NCI-H1417 (cell line): ENCODE results near the gene RASA3.

Experiments used
- DNase-seq, 3 experiments: peaks; one replicate each; lab custom pipeline; 2025; lab: John Stamatoyannopoulos, UW

RASA3 gene

DNA sequence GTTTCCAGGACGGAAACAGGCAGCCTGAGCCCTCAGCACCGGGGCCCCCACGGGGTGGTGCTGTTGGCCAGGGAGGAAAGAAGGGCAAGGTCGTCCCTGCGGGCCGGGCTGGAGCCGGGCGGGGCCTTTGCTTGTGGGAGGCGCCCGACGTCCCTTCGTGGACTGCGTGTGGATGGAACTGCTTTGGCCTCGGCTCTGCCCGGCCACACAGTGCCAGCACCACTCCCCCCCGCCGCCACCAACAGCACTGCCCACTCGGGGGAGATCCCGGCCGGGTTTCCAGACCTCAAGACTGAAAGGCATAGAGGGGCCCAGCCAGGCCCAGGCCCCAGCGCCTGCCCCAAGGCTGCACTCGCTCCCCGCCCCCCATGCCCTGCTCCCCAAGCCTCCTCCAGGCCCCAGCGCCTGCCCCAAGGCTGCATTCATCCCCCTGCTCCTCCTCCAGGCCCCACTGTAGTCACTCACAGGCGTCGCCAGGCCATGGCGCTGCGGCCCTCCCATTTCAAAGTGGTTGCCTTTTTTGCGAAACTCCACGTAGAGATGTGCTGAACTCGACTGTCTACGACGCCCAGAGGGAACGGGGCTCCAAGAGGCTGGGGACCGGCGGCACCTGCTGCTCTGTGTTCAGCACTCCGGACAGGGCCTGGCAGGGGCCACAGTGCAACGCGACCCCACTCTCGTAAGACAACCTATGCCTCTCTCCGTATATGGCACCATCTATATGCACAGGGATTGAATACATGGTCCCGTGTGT lies 181.0 kb downstream of the RASA3 start:
- DNase-seq: peak in 2 of 3 experiments; percentile 9 to 88

DNA sequence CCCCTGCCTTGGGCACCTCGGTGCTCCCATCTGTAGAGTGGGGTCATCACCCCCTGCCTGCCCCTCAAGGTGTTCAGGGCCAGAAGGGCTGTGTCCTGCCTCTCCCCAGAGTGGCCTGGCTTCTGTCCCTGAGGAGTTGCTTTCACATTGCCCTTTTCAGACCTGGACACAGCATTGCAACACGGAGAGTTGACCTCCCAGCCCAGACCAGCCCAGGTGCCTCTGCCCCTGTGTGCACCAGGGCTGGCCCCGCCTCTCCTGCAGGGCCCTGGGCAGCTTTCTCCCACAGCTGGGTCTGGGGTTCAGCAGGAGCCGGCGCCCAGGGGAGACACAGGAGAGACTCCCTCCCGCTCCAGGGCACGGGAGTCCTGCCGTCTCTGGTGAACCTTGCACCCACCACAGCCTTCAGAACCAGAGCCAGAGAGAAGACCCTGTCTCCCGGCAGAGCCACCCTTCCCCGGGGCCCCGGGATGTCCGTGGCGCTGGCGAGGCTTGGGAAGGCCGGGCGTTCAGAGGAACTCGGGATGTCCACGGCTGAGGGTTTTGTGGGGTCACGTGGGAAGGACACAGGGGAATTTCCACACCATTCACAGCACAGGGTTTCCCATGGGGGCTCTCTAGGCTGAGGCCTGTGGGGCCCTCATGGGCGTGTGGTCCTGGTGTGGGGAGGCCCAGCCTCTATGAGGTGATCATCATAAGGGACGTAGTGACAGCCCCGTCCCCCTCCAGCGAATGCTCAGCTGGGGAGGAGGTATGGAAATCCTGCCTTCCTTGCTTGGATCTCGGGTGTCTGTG lies 181.8 kb downstream of the RASA3 start:
- no peak for DNase-seq

DNA sequence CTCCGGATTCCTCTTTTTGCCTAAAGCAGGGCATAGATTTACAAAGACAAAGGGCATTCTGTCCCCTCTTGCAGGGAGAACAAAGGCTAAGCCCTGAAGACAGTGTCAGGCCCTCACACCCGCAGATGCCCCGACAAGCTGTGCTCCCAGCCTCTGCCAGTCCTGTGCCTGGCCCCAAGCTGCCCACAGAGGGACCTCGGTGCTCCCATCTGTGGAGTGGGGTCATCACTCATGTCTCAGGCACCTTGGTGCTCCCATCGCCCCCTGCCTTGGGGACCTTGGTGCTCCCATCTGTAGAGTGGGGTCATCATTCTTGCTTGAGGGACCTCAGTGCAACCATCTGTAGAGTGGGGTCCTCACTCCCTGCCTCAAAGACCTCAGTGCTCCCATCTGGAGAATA lies 182.9 kb downstream of the RASA3 start:
- no peak for DNase-seq

DNA sequence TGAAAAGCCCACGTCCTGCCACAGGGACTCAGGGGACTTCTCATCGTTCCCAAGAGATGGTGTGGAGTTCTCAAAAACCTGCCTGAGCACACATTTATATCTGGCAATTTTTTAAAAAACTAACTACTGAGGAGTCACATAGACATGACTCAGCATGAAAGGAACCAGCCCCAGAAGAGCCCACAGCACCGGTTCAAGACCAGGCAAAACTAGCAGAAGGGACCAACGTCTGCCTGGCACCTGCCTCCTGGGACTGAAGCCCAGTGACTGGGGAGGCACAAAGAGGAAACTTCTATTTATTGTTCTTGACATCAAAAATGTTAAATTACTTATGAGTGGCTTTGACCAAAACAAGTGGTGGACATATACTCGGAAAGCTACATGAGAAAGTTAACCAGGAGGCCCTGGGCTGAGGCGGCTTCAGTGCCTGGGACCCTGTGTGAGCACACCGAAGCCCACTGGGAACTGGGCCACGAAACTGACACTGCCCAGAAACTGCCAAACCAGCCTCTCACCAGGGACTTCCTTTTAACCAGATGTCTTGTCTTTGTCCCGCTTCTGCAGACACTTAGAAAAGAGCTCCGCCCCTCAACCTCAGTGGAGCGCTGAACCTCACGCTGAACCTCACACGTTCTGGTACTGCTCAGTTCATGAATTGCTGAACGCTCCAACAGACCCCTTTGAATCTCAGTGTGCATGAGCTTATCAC lies 184.2 kb downstream of the RASA3 start:
- no peak for DNase-seq

DNA sequence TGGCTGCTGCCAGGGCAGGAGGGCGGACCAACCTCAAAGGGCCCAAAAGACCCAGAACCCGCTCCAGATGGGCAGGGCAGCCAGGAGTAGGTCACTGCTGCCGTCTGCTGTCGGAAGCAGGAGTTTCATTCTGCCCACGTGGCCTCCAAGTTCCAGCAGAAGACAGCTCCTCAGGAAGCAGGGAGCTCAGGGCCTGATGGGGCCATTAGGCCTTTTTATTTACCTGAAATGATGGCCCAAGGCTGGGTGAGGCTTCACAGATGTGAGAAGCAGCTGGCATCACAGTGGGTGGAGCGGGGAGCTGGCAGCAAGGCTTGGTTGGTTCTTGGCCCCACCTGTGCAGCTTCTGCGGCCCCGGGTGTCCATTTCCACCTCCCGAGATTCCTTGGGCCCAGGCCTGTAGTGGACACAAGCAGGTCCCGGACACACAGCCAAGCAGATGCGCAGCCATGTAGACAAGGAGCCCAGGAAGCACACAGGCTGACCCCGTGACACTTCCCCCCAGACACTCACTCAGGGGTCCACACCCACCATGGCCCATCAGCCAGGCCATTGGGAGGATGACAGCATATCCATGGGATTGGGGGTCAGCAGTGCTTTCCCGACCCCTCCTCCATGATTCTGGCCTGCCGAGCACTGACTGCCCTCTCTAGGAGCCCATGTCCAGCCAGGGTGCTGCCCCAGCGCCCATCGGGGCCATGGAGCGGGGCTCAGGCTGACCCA lies 185.0 kb downstream of the RASA3 start:
- DNase-seq: peak in 2 of 3 experiments; percentile 19 to 65

DNA sequence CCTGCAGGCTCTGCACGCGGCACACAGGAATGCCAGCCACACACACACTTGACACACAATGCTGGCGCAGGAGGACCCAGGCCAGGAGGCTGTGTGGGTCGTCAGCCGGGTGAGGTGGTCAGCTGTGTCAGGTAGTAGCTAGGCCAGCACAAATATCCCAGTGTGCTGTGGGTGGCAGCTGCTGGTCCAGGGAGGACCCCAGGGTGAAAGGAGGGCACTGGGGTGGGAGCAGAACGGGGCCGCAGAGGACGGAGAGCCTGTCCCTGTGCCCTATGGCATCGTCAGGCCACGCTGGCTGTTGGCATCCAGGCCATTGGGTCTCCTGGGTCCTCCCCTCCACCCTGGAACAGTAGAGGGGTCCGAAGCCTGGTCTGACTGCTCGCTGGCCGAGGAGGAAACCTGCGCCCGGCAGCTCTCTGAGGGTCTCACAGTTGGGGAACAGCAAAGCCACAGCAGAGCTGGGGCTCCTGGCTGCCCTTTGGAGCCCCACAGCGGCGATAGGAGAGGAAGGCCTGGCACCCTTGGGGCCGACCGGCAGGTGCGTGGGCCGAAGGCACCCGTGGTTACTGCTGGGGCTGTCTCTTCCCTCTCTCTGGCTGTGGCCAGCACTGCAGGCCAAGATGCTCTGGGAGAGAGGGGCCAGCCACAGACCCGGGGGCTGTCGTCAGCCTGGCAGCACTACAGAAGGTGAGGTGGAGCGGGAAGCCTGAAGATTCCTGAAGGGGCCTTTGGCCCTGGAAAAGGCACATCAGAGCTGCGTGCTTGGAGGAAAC lies 185.8 kb downstream of the RASA3 start:
- DNase-seq: no peak

DNA sequence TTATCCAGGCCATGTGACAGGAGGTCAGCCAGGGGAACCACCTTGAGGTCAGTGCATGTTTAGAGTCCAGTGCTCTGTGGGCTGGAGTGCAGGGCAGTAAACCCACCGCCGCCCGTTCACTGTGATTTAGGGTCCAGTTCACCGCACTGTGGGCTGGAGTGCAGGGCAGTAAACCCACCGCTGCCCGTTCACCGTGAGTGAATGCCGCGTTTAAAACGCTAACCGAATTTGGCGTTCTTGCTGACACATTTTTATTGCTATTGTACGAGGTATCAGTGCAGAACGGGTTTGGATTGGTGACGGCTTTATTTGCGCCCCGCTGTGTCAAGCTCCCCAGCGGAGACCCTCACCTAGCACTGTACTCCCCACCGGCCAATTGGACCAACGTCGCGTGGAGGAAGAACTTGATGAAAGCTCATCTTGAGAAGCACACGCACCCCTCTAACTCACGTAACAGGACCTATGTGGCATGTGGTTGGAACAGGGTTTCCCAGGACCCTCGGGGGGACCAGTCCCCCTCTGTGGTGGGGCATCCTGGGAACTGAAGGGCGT lies 186.5 kb downstream of the RASA3 start:
- no peak for DNase-seq

DNA sequence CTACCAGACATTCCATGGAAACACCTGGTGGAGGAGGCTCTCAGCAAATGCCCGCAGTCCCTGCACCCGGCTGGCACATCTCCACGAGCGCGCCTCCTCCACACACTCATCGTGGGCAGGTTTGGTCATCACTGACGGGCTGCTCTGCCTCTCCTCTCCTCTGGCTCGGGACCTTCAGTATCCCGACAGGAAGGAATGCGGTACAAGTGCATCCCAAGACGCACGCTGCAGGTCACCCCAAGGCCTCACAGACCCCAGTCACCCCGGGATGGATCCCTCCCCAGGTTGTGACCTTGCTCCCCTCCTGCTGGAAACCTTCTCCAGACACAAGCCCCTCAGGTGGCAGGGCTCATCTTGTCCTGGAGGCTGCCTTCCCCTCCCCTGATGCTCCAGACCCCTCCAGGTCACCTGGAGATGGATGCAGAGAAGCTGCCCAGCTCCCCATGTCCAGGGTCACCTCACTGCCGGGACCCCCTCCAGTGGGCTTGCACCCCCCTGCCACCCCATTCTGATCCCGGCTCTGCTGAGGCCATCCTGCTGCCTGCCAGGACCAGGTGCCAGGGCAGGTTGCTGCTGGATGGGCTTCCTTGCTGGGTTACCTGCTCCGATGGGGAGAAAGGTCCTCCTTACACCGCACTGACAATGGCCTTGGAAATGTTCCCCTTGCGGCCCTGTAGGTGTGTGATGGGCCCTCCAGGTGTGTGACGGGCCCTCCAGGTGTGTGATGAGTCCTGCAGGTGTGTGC lies 188.4 kb downstream of the RASA3 start:
- no peak for DNase-seq

DNA sequence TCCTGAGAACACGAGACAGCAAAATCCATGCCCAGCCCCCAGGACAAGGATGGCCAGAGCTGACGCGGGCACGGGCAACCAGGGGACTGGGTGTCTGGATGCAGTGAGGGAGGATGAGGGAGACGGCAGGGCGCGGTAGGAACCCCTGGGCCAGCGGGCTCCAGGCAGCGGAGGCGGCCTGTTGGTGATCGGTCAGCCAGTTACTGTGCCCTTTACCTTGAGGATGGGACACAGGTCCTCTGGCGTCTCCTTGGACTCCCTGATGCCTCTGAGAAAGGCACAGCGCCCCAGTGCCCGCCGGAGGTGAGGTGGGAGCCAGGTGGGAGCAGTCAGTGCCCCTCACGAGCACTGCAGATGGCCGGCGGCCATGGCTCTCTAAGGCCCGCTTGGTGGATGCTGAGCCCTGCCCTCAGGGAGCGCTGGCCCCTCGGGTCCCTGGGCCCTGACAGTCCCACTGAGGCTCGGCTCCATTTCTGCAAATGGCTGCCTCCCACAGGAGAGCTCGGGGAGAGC lies 189.8 kb downstream of the RASA3 start:
- no peak for DNase-seq

DNA sequence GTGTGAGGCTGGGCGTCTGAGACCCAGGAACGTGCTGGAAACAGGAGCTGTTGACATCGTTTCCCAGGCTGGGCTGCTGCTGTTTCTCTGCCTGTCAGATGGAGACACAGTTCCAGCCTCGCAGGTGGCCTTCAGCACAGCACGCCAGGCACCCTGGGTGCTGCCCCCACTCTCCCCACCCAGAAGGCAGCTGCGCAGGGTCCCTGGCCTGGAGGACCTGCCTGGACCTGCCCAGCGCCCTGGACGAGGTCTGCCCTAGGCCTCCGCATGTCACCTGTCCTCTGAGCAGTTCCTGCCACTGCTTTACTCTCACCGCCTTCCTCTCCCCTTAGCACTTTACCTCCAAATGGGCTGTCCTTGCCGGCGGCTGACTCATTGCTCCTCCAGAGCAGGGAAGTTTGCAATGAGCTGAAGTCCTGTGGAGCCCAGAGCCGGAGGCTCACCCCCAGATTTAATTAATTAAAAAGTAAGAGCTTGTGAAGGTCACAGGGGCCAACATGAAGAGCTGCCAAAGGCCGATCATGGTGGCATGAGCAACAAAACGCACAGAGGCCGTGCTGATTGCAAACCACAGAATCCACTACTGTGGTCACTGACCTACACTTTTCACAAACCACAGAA lies 190.7 kb downstream of the RASA3 start:
- peak in 2 of 3 experiments; percentile 82 to 91 for DNase-seq

DNA sequence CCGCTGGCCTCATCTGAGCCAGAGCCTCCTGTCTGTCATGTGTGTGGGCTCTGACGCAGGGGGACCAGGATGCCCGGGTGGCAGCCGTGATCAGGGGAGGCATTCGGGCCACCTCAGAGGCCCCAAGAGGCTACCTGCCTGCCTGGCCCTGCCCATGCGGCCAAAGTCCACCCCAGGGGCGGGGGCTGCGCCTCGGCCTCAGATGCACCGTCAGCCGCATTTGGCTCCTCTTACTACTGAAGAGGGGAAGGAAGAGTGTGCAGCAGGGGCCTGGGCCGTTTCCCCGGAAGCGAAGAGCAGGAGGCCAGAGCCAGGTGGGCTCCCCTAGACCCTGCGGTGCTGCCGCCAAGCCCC lies 192.5 kb downstream of the RASA3 start:
- DNase-seq: no peak

DNA sequence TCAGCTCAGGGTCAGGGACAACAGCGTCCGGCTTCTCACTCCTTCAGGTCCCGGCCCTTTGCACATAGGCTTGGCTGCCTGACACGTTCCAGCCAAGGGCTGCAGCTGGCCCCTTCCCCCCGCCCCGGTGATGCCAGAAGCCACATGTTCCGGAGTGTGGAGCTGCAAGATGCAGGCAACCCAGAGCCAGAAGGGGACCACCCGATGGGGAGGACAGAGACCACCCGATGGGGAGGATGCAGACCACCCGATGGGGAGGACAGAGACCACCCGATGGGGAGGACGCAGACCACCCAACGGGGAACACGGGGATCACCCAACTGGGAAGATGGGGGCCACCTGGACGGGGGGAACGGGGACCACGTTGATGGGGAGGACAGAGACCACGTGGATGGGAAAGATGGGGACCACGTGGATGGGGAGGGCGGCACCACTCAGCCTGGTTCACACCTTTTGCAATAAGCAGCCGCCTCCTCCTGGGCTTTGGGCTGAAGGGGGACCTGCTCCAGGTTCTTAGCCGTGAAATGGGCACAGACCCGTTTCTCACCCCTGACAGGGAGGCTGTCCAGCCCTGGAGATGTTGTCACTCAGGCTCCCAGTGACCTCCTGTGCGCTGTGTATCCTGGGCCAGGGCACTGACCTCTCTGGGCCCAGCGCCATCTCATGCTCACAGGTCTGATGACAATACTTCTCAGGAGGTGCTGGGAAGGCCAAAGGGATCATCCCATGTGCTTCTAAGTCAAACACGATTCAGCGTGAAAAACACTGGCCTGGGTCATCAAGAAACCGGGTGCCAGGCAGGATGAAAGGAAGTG lies 193.1 kb downstream of the RASA3 start:
- DNase-seq: no peak

DNA sequence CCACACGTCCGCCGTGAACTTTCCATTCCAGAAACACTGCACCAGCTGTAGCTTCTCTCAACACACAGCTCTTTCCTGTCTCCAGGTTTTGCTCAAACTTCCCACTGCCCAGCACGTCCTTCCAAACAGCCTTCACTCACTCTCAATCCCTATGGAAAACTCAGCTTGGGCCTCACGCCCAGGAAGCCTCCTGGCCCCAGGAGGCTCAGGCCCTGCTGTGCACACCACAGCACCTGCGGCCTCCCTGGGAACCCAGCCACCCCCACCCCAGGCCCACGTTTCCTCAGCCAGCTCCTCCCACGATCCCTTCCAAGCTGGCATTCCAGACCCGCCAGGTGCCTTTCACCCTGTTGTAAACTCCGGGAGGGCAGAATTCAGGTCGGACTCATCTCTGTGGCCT lies 193.7 kb downstream of the RASA3 start:
- peak in 2 of 3 experiments; percentile 64 to 65 for DNase-seq

DNA sequence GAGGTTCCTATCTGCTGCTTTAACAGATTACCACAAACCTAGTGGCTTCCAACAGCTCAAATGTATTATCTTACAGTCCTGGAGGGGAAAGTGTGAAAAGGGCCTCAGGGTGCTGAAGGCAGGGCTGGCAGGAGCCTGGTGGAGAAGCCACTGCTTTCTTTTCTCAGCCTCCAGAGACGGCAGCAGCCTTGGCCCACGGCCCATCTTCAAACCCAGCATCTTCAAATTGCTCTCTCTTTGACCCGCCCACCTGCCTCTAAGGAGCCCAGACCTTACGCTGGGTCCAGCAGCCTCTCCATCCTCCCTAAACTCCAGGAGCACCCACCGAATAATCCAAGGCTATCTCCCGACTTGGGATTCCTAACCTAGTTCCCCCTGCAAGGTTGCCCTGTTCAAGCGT lies 194.2 kb downstream of the RASA3 start:
- DNase-seq: no peak

DNA sequence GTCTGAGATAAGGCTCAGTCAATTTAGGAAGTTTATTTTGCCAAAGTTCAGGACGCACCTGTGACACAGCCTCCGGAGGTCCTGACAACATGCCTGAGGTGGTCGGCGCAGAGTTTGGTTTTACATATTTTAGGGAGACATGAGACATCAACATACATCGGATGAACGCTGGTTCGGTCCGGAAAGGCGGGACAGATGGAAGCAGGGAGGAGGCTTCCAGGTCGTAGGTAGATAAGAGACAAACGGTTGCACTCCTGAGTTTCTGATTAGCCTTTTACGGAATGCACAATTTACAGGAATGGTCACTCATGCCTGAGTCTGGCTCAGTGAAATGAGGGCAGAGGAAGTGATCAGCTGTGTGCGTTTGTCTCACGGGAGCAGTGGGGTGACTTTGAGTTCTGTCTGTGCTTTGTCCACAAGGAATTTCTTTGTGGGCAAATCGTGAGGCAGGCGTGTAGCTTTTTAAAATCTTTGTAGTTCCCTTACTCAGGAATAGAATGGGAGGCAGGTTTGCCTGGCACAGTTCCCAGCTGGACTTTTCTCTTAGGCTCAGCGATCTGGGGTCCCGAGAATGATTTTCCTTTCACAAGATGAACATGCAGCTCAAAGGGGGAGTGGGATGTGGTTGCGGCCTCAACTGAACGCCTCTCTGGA lies 194.8 kb downstream of the RASA3 start:
- no peak for DNase-seq

DNA sequence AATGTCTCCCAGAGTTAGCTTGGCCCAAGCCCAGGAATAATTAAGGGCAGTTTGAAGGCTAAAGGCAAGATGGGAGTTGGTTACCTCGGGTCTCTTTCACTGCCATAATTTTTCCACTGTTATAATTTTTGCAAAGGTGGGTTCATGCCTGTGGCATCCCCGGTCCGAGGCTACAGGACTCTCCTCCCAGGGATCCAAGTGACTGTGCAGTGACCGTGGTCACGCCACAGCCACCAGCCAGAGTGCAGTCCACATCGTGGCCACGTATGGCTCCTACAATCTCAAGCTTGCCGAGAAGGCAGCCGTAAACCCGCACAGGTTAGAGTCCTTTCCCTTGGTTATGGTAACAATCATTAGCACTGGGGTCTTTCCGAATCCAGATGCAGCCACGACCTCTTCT lies 195.3 kb downstream of the RASA3 start:
- no peak for DNase-seq

DNA sequence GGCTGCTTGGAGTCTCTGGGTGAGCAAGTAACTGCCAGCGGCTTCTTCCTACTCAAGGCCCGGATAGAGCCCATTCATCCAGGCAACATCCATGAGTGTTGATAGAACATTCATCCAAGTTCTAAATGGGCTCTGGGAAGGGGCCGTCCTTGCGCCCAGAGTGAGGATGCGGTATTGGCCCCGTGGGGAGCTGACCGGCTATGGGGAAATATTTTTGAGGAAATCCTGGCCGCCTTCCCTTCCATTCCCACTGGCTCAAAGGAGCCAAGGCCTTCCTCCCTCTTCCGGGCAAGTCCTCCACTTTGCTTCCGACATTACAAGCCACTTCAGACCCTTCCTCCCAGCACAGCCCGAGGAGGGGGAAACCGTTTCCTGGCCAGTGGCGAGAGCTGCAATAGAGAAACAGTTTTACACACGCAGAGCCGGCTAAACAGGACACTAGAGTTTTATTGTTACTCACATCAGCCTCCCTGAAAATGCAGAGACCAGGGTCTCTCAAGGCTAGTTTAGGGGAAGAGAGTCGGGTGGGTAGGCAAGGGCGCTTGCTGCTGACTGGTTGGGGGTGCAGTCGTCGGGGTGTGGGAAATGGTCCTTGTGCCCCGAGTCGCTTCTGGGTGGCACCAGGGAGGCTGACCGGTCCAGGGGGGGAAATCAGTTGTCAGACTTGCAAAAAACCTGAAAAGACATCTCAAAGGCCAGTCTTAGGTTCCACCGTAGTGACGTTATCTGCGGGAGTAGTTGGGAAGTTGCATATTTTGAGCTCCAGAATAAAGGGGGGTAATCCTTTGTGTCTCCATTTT lies 196.1 kb downstream of the RASA3 start:
- DNase-seq: no peak
